ENCODE data around the gene STXBP5.

STXBP5 gene

GRCh38 chr6:147297124-147297523 is 92.9 kb downstream of the STXBP5 start:
- Mint-ChIP-seq H3K36me3 (peaks cover 47% of the 10 kb centered on the region), H3K9me3 (peaks cover 15% of the 10 kb centered on the region), H3K27ac (no peak overlapping the region), H3K4me1 (peaks cover 4% of the 10 kb centered on the region), H3K4me3 (no peak overlapping the region), H3K27me3 (no peaks in the 10 kb centered on the region)
- no peak for DNase-seq (ENCODE audit: low spot score in 2 of 2)
- no peak for ATAC-seq (ENCODE audit: low read depth)

GRCh38 chr6:147297663-147298316 is 93.6 kb downstream of the STXBP5 start:
- ATAC-seq (ENCODE audit: low read depth) (no peak), DNase-seq (ENCODE audit: low spot score in 2 of 2) (no peak)
- Mint-ChIP-seq H3K4me1 (peaks cover 4% of the 10 kb centered on the region), H3K9me3 (peaks cover 17% of the 10 kb centered on the region), H3K27me3 (no peaks in the 10 kb centered on the region), H3K27ac (no peak overlapping the region), H3K36me3 (peaks cover 50% of the 10 kb centered on the region), H3K4me3 (no peak overlapping the region)

GRCh38 chr6:147298461-147298860 is 94.2 kb downstream of the STXBP5 start:
- DNase-seq (ENCODE audit: low spot score in 2 of 2) (no peak), ATAC-seq (ENCODE audit: low read depth) (no peak)
- Mint-ChIP-seq H3K4me1 (peaks cover 4% of the 10 kb centered on the region), H3K4me3 (no peak overlapping the region), H3K36me3 (peaks cover 54% of the 10 kb centered on the region), H3K27ac (no peak overlapping the region), H3K27me3 (no peaks in the 10 kb centered on the region), H3K9me3 (peaks cover 20% of the 10 kb centered on the region)

- DNase-seq (ENCODE audit: low spot score in 2 of 2) = no peak
- no peaks in the 10 kb centered on the region for H3K27me3 Mint-ChIP-seq
- no peak overlapping the region for H3K4me3 Mint-ChIP-seq
These were observed 94.8 kb downstream of the STXBP5 start for GRCh38 chr6:147299035-147299434.

GRCh38 chr6:147301070-147301469 is 96.9 kb downstream of the STXBP5 start:
- Mint-ChIP-seq H3K4me3 (no peak overlapping the region), H3K27ac (no peak overlapping the region), H3K9me3 (peaks cover 25% of the 10 kb centered on the region), H3K4me1 (peaks cover 6% of the 10 kb centered on the region), H3K27me3 (no peaks in the 10 kb centered on the region), H3K36me3 (peaks cover 48% of the 10 kb centered on the region)
- DNase-seq (ENCODE audit: low spot score in 2 of 2) (no peak), ATAC-seq (ENCODE audit: low read depth) (no peak)

More at GRCh38 chr6:147299035-147299434, 94.8 kb downstream of the STXBP5 start:
- Mint-ChIP-seq H3K4me1 (peaks cover 4% of the 10 kb centered on the region), H3K27ac (no peak overlapping the region), H3K36me3 (peaks cover 54% of the 10 kb centered on the region), H3K9me3 (peaks cover 25% of the 10 kb centered on the region)
- ATAC-seq (ENCODE audit: low read depth) = no peak

- Mint-ChIP-seq H3K36me3 (peaks cover 25% of the 10 kb centered on the region), H3K9me3 (peaks cover 10% of the 10 kb centered on the region), H3K4me3 (no peak overlapping the region), H3K27me3 (no peaks in the 10 kb centered on the region), H3K4me1 (peaks cover 5% of the 10 kb centered on the region), H3K27ac (no peak overlapping the region)
- DNase-seq (ENCODE audit: low spot score in 2 of 2) (no peak), ATAC-seq (ENCODE audit: low read depth) (no peak)
These were observed 99.8 kb downstream of the STXBP5 start for GRCh38 chr6:147304016-147304415.

GRCh38 chr6:147310521-147310920 is 106.3 kb downstream of the STXBP5 start:
- DNase-seq (ENCODE audit: low spot score in 2 of 2) (no peak), ATAC-seq (ENCODE audit: low read depth) (no peak)
- Mint-ChIP-seq H3K27ac (no peak overlapping the region), H3K4me3 (no peak overlapping the region), H3K27me3 (no peaks in the 10 kb centered on the region), H3K4me1 (peaks cover 5% of the 10 kb centered on the region), H3K36me3 (peaks cover 6% of the 10 kb centered on the region), H3K9me3 (no peaks in the 10 kb centered on the region)

GRCh38 chr6:147311218-147311617 is 107.0 kb downstream of the STXBP5 start:
- Mint-ChIP-seq H3K27ac (no peak overlapping the region), H3K36me3 (peaks cover 10% of the 10 kb centered on the region), H3K4me1 (peaks cover 1% of the 10 kb centered on the region), H3K4me3 (no peak overlapping the region), H3K27me3 (no peaks in the 10 kb centered on the region), H3K9me3 (no peaks in the 10 kb centered on the region)
- no peak for ATAC-seq (ENCODE audit: low read depth)
- no peak for DNase-seq (ENCODE audit: low spot score in 2 of 2)

GRCh38 chr6:147321260-147321659 is 117.0 kb downstream of the STXBP5 start:
- Mint-ChIP-seq H3K27me3 (no peaks in the 10 kb centered on the region), H3K9me3 (no peaks in the 10 kb centered on the region), H3K4me3 (peak overlapping the region; percentile 3), H3K4me1 (peaks cover 30% of the 10 kb centered on the region), H3K27ac (peak overlapping the region; percentile 81), H3K36me3 (peaks cover 8% of the 10 kb centered on the region)
- DNase-seq (ENCODE audit: low spot score in 2 of 2) (no peak), ATAC-seq (ENCODE audit: low read depth) (no peak)

- peak; percentile 96 for ATAC-seq (ENCODE audit: low read depth)
- Mint-ChIP-seq H3K4me1 (peaks cover 23% of the 10 kb centered on the region), H3K27ac (peak overlapping the region; percentile 81), H3K4me3 (peak overlapping the region; percentile 90), H3K36me3 (peaks cover 5% of the 10 kb centered on the region), H3K27me3 (no peaks in the 10 kb centered on the region), H3K9me3 (no peaks in the 10 kb centered on the region)
- peak in 1 of 2 donors; percentile 44 for DNase-seq (ENCODE audit: low spot score in 2 of 2)
These were observed 118.3 kb downstream of the STXBP5 start for GRCh38 chr6:147322299-147323162.

GRCh38 chr6:147325557-147325956 is 121.3 kb downstream of the STXBP5 start:
- Mint-ChIP-seq H3K27me3 (no peaks in the 10 kb centered on the region), H3K9me3 (no peaks in the 10 kb centered on the region), H3K27ac (no peak overlapping the region), H3K4me3 (no peak overlapping the region), H3K36me3 (peaks cover 9% of the 10 kb centered on the region), H3K4me1 (peaks cover 18% of the 10 kb centered on the region)
- no peak for ATAC-seq (ENCODE audit: low read depth)
- DNase-seq (ENCODE audit: low spot score in 2 of 2) = no peak

GRCh38 chr6:147331401-147331800 is 127.2 kb downstream of the STXBP5 start:
- DNase-seq (ENCODE audit: low spot score in 2 of 2) (no peak), ATAC-seq (ENCODE audit: low read depth) (no peak)
- Mint-ChIP-seq H3K9me3 (no peaks in the 10 kb centered on the region), H3K4me1 (no peaks in the 10 kb centered on the region), H3K4me3 (no peak overlapping the region), H3K27me3 (no peaks in the 10 kb centered on the region), H3K36me3 (peaks cover 16% of the 10 kb centered on the region), H3K27ac (no peak overlapping the region)

GRCh38 chr6:147337921-147338320 is 133.7 kb downstream of the STXBP5 start:
- Mint-ChIP-seq H3K27me3 (no peaks in the 10 kb centered on the region), H3K4me3 (no peak overlapping the region), H3K9me3 (no peaks in the 10 kb centered on the region), H3K27ac (no peak overlapping the region), H3K36me3 (peaks cover 9% of the 10 kb centered on the region), H3K4me1 (no peaks in the 10 kb centered on the region)
- DNase-seq (ENCODE audit: low spot score in 2 of 2) = no peak
- no peak for ATAC-seq (ENCODE audit: low read depth)

- ATAC-seq (ENCODE audit: low read depth) (no peak), DNase-seq (ENCODE audit: low spot score in 2 of 2) (no peak)
- Mint-ChIP-seq H3K9me3 (no peaks in the 10 kb centered on the region), H3K4me1 (no peaks in the 10 kb centered on the region), H3K27me3 (no peaks in the 10 kb centered on the region), H3K36me3 (peaks cover 17% of the 10 kb centered on the region), H3K27ac (no peak overlapping the region), H3K4me3 (no peak overlapping the region)
These were observed 137.3 kb downstream of the STXBP5 start for GRCh38 chr6:147341486-147341885.
